Stimulated activated CD4-positive, alpha-beta T cell treated with anti-CD3 and anti-CD28 coated beads, Interleukin-12 subunit alpha, Interleukin-12 subunit beta, amount 100 ng/mL, for 4 hours (primary cell): ENCODE results near the gene LOXHD1.

Source experiments
- DNase-seq: peaks from one replicate; pipeline ENCODE4 v3.0.0-alpha.2; 2020

The LOXHD1 gene

GRCh38 chr18:46439037-46439436, 218.0 kb downstream of the LOXHD1 start:
- DNase-seq = no peak

GRCh38 chr18:46437061-46437460, 220.0 kb downstream of the LOXHD1 start:
- DNase-seq = no peak

GRCh38 chr18:46436621-46437020, 220.4 kb downstream of the LOXHD1 start:
- no peak for DNase-seq

DNA sequence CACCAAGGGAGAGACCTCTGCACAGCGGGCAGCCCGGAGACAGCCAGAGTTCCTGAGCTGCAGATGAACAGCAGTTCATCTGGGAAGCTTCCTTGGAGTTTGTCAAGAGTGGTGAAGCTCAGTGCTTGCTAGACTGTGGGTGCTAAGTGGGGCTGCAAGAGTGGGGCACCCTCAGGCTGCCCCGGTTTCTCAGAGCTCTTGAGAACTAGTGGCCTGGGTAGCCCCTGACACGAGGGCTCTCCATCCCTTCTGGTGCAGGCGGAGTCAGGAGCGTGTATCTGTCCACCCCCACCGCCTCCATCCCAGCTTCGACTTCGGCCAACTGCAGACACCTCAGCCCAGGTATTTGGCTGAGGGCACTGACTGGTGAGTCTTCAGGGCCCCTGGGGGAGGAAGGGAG, 222.0 kb downstream of the LOXHD1 start:
- no peak for DNase-seq

DNA sequence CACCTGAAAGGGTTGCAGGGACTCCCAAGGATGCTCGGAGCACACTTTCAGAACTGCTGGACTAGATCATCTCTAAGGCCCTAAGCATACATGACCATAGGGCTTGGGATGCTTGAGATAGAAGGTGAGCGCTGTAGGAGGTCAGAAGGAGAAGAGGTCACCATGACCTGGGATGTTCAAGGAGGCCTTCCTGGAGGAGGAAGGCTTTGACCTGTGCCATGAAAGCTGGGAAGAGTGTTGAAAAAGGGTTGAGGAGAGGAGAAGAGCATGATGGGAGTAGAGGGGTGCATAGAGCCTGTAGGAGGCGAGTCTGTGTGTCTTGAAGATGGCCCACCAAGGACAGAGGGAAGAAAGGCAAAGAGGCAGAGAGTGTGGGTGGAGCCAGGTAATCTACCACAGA, 222.4 kb downstream of the LOXHD1 start:
- DNase-seq = no peak

GRCh38 chr18:46433121-46433826, 223.7 kb downstream of the LOXHD1 start:
- DNase-seq = no peak

DNA sequence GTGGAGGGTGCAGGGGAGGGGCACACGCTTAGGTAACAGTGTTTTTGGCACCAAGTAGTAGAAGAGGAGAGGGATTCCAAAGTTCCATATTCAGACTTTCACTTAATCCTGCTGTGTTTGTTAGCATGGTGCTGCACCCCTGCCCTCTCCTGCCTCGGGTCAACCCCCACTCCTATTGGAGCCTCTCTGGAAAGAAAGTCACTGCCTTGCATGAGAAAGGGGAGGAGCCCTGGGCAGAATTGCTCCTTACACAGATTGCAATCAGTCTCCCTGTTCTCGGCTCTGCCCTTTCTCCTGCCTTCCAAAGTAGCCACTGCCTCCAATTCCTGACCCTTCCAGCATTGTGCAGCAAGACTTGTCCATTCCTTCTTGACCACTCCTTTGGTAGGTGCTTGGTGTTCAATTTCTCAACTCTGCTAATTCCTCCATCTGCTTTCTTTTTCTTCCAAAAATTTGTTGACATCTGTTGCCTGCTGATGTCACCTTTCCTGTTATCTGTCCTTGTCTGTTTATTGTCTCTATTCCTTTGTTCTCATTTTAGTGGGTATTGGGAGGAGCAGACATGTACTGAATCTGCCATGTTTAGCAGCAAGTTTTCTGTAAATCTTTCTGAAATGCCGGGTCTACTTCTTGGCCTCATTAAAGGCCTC, 225.4 kb downstream of the LOXHD1 start:
- no peak for DNase-seq

DNA sequence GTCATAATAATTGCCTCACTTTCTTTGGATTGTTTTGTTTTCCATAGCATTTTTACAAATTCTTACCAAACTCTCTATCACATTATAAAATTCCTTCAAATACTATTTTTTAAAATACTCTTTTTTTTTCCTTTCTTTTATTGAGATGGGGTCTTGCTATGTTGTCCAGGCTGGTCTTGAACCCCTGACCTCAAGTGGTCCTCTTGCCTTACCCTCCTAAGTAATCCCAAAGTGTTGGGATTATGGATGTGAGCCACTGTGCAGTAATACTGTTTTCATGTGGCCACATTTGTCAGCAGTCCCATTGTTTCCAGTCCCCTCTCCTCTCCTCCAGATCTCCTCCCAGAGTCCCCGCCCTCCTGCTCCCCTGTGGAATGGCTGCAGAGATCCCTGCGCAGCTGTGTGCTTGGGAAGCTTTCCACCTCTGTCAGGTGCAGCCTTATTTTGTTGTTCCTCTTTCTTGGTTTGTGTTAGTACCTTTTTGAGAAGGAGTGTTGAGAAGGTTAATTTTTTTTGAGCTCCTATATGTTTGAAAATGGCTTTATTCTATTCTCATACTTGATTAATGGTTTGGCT, 227.3 kb downstream of the LOXHD1 start:
- no peak for DNase-seq

DNA sequence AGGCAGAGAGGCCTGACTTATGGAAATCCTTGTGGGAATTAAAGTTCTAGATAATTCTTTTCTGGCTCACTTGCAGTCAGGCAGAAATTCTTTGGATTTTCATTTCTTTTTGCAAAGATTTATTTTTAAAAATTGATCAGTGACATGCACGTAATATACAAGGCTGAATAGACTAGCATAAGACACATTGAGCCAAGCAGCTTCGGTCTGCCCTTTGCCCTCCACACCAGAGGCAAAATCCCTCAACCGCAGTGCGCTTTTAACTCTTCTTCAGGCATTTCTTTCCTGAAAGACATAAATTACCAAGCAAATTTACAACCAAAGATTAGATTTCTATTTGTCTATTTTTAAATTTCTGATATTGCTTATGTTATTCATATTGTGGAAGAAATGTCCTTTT, 227.9 kb downstream of the LOXHD1 start:
- DNase-seq = no peak

DNA sequence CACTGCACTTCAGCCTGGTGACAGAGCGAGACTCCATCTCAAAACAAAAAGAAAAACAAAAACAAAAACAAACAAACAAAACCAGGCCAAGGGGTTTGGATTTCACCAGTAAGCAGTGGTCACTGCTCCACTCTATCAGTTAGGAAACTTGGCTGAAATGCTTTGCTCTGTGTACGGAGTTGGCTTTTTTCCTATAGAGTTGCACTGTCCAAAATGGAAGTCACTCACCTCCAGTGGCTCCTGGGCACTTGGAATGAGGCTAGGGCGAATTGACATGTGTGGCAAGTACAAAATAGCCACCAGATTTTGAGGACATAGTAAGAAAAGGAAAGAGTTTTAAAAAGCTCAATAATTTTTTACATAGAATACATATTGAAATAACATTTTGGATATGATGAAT, 228.7 kb downstream of the LOXHD1 start:
- DNase-seq = no peak

GRCh38 chr18:46427216-46427995, 229.6 kb downstream of the LOXHD1 start:
- DNase-seq = no peak
